ENCODE measurements around the gene TEX51.

TEX51 gene

GRCh38 chr2:126890551-126891450 lies 7.9 kb upstream of the TEX51 start:
- H3K4me2 ChIP-seq (ENCODE audit: low read depth, low read length, poor library complexity, severe bottlenecking): no peak overlapping the region
- no peak overlapping the region for H3K4me3 ChIP-seq (ENCODE audit: low read length, poor library complexity, severe bottlenecking)
- no peaks in the 10 kb centered on the region; the same call in 1 of the 2 replicates for H3K9me3 ChIP-seq (ENCODE audit: insufficient read depth, low read depth, low read length)
- H3K27me3 ChIP-seq (ENCODE audit: insufficient read depth, low read length, poor library complexity, severe bottlenecking): no peaks in the 10 kb centered on the region
- no peaks in the 10 kb centered on the region for H3K36me3 ChIP-seq (ENCODE audit: insufficient read depth, low read length)
- TF ChIP-seq CTCF (conservative IDR thresholded peaks at IDR 0.05; ENCODE audit: low read length): no peak
- no peak for TF ChIP-seq EZH2phosphoT487 (IDR thresholded peaks at IDR 0.05; ENCODE audit: borderline replicate concordance)
- H2AFZ ChIP-seq (ENCODE audit: low read length): no peak overlapping the region
- H3K9me2 ChIP-seq (replicated peaks; ENCODE audit: low read depth, low read length): no peaks in the 10 kb centered on the region
- H3K9ac ChIP-seq (ENCODE audit: low read depth, low read length, poor library complexity, severe bottlenecking): no peak overlapping the region
- H3F3A ChIP-seq (ENCODE audit: low read depth): no peaks in the 10 kb centered on the region
- H4K20me1 ChIP-seq (ENCODE audit: insufficient read depth, low read length, poor library complexity, severe bottlenecking): no peaks in the 10 kb centered on the region
- H3K79me2 ChIP-seq (ENCODE audit: insufficient read depth, low read length): no peaks in the 10 kb centered on the region
- H3K4me1 ChIP-seq (ENCODE audit: insufficient read depth, low read length, poor library complexity, severe bottlenecking): no peaks in the 10 kb centered on the region

- Histone ChIP-seq H3K9ac (ENCODE audit: low read depth, low read length, poor library complexity, severe bottlenecking) (no peak overlapping the region), H3K27me3 (ENCODE audit: insufficient read depth, low read length, poor library complexity, severe bottlenecking) (no peaks in the 10 kb centered on the region), H3K79me2 (ENCODE audit: insufficient read depth, low read length) (no peaks in the 10 kb centered on the region), H3K4me3 (ENCODE audit: low read length, poor library complexity, severe bottlenecking) (no peak overlapping the region), H3K9me3 (ENCODE audit: insufficient read depth, low read depth, low read length) (no peaks in the 10 kb centered on the region; the same call in 1 of the 2 replicates), H3K36me3 (ENCODE audit: insufficient read depth, low read length) (no peaks in the 10 kb centered on the region), H4K20me1 (ENCODE audit: insufficient read depth, low read length, poor library complexity, severe bottlenecking) (no peaks in the 10 kb centered on the region), H3K4me1 (ENCODE audit: insufficient read depth, low read length, poor library complexity, severe bottlenecking) (no peaks in the 10 kb centered on the region), H3K4me2 (ENCODE audit: low read depth, low read length, poor library complexity, severe bottlenecking) (no peak overlapping the region), H3F3A (ENCODE audit: low read depth) (no peaks in the 10 kb centered on the region), H3K9me2 (replicated peaks; ENCODE audit: low read depth, low read length) (no peaks in the 10 kb centered on the region), H2AFZ (ENCODE audit: low read length) (no peak overlapping the region)
- TF ChIP-seq EZH2phosphoT487 (IDR thresholded peaks at IDR 0.05; ENCODE audit: borderline replicate concordance) (no peak), CTCF (conservative IDR thresholded peaks at IDR 0.05; ENCODE audit: low read length) (no peak)
Observed at GRCh38 chr2:126891681-126892500, 6.8 kb upstream of the TEX51 start.

DNA sequence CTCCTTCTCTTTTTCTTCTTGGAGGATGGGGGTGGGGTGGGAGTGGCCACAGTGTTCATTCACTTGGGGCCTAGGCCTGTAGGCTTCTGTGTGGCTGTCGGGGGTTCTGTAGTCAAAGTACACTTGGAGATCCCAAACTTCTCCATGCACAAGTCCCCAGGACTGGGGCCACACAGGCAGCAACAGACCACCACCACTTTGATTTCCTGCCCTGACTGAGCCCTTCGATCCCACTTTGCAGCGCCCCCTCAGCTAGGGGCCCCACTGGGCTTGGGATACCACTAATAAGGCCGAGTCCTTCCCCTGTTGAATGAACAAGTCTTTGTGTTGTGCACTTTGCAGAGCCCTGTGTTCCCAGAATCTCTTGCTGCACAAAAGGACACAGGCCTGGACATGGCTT lies 5.5 kb upstream of the TEX51 start:
- Histone ChIP-seq H3K79me2 (ENCODE audit: insufficient read depth, low read length) (no peaks in the 10 kb centered on the region), H3K4me2 (ENCODE audit: low read depth, low read length, poor library complexity, severe bottlenecking) (no peak overlapping the region), H4K20me1 (ENCODE audit: insufficient read depth, low read length, poor library complexity, severe bottlenecking) (no peaks in the 10 kb centered on the region), H3K27me3 (ENCODE audit: insufficient read depth, low read length, poor library complexity, severe bottlenecking) (no peaks in the 10 kb centered on the region), H3K9me3 (ENCODE audit: insufficient read depth, low read depth, low read length) (no peaks in the 10 kb centered on the region; the same call in 1 of the 2 replicates), H2AFZ (ENCODE audit: low read length) (no peak overlapping the region), H3F3A (ENCODE audit: low read depth) (no peaks in the 10 kb centered on the region), H3K9ac (ENCODE audit: low read depth, low read length, poor library complexity, severe bottlenecking) (no peak overlapping the region), H3K36me3 (ENCODE audit: insufficient read depth, low read length) (no peaks in the 10 kb centered on the region), H3K9me2 (replicated peaks; ENCODE audit: low read depth, low read length) (no peaks in the 10 kb centered on the region), H3K4me1 (ENCODE audit: insufficient read depth, low read length, poor library complexity, severe bottlenecking) (no peaks in the 10 kb centered on the region), H3K4me3 (ENCODE audit: low read length, poor library complexity, severe bottlenecking) (no peak overlapping the region)
- TF ChIP-seq CTCF (conservative IDR thresholded peaks at IDR 0.05; ENCODE audit: low read length) (no peak), EZH2phosphoT487 (IDR thresholded peaks at IDR 0.05; ENCODE audit: borderline replicate concordance) (no peak)
